ENCODE data around the gene RAB11FIP3.
A peak's percentile ranks its signal among the peaks of the same experiment; 100 is the strongest.

The RAB11FIP3 gene

GRCh38 chr16:389352-389751, 36.1 kb upstream of the RAB11FIP3 start:
- no peak overlapping the region for H3K4me3 ChIP-seq (ENCODE audit: low read depth, low read length)

GRCh38 chr16:391885-392335, 33.5 kb upstream of the RAB11FIP3 start:
- H3K4me3 ChIP-seq (ENCODE audit: low read depth, low read length): no peak overlapping the region

DNA sequence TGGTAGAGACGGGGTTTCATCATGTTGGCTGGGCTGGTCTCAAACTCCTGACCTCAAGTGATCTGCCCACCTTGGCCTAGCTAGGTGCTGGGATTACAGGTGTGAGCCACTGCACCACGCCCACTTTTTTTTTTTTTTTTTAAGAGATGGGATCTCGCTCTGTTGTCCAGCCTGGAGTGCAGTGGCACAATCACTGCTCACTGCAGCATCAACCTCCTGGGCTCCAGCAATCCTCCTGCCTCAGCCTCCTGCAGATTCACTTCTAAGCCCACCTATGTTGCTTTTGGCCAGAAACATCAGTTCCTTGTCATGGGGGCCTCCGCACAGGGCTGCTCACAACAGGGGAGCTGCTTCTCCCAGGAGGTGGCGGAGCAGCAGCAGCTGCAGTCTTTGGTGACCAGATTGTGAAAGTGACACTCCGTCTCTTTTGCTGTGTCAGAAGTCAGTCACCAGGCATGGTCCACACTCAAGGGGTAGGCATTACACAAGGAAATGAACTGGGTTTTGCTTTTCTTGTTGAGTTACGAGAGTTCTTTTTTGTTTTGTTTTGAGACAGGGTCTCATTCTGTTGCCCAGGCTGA, 32.9 kb upstream of the RAB11FIP3 start:
- H3K4me3 ChIP-seq (ENCODE audit: low read depth, low read length): no peak overlapping the region

DNA sequence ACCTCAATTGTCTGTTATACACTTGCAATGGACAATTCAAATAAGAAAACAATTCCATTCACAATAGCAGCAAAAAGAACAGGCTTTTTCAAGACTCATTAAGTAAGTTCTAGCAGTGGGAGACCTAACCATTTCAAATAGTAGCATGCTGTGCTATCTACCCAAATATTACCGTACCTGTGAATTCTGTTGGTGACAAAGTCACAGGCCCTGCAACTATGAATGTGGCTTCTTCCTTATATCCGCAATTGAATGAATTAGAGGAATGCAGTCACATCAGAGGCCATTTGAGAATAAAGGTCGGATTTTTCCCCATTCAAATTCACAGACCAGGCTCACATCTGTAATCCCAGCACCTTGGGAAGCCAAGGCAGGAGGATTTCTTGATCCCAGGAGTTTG, 29.2 kb upstream of the RAB11FIP3 start:
- peak overlapping the region; percentile 0 for H3K4me3 ChIP-seq (ENCODE audit: low read depth, low read length)

DNA sequence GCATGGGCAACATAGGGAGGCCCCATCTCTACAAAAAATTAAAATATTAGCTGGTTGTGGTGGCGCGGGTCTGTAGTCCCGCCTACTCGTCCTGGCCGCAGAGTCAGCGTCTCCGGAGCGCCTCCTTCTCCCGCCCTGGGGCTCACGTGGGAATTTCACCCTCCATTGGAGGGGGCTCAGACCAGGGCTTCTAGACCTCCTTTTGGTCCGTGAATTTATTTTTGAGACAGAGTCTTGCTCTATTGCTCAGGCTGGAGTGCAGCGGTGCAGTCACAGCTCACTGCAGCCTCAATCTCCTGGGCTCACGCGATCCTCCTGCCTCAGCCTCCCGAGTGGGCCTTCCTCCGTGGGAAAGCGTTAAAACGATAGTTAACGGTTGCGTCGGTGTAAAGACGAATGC, 28.8 kb upstream of the RAB11FIP3 start:
- peak overlapping the region; percentile 0 for H3K4me3 ChIP-seq (ENCODE audit: low read depth, low read length)

GRCh38 chr16:397135-397661, 28.3 kb upstream of the RAB11FIP3 start, which contains the start of gene NME4:
NME4 (plus strand) TSS chr16:397199; CDS start chr16:397223, 24 bp downstream.
- H3K4me3 ChIP-seq (ENCODE audit: low read depth, low read length): peak within 1 kb of the TSS; percentile 48

GRCh38 chr16:397736-398332, 27.6 kb upstream of the RAB11FIP3 start:
- H3K4me3 ChIP-seq (ENCODE audit: low read depth, low read length): no peak overlapping the region

GRCh38 chr16:398561-399339, 26.7 kb upstream of the RAB11FIP3 start:
- H3K4me3 ChIP-seq (ENCODE audit: low read depth, low read length): no peak overlapping the region

- H3K4me3 ChIP-seq (ENCODE audit: low read depth, low read length): no peak overlapping the region
Measured at GRCh38 chr16:399340-400019, 26.0 kb upstream of the RAB11FIP3 start.

DNA sequence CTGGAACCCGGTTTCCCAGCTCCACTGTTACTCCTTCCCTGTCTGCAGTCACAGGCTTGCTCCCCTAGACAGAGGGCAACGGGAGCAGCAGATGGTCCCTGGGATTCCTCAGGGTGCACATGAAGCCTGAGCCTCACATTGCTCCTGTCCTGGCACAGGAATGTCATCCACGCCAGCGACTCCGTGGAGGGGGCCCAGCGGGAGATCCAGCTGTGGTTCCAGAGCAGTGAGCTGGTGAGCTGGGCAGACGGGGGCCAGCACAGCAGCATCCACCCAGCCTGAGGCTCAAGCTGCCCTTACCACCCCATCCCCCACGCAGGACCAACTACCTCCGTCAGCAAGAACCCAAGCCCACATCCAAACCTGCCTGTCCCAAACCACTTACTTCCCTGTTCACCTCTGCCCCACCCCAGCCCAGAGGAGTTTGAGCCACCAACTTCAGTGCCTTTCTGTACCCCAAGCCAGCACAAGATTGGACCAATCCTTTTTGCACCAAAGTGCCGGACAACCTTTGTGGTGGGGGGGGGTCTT, 25.3 kb upstream of the RAB11FIP3 start:
- no peak overlapping the region for H3K4me3 ChIP-seq (ENCODE audit: low read depth, low read length)

DNA sequence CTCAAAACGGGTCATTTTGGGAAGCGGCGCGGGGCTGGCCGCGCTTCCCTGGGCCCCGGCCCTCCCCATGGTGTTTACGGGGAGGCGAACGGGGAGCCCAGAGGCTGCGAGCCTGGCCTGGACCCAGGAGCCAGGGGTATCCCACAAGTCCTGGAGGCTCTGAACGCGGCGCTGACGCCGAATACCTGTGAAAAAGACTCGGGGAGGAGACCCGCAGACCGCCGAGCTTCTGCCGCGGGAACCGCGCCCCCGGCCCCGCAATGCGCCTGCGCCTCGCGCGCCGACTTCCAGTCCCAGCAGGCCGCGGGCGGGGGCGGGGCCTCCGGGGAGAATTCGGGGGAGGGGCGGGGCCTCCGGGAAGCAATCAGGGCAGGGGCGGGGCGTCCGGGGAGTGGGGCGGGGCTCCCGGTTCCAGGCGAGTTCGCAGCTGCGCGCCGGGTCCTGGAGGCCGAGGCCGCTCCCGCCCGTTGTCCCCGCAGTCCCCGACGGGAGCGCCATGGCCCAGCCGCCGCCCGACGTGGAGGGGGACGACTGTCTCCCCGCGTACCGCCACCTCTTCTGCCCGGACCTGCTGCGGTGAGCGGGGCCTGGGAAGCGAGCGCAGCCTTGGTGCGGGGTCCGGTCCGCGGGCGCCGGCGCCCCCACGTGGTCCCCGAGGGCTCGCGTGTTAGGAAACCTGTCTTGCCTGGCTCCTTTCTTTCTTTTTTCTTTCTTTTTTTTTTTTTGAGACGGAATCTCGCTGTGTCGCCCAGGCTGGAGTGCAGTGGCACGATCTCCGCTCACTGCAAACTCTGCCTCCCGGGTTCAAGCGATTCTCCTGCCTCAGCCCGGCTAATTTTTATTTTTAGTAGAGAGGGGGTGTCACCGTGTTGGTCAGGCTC, 23.7 kb upstream of the RAB11FIP3 start, which contains the start of gene DECR2:
Gene DECR2, plus strand, starts transcription at position 418 of the 881 bp plus-strand sequence. Its CDS starts 79 bp downstream, at position 497.
- peak within 1 kb of the TSS; percentile 56 for H3K4me3 ChIP-seq (ENCODE audit: low read depth, low read length)

DNA sequence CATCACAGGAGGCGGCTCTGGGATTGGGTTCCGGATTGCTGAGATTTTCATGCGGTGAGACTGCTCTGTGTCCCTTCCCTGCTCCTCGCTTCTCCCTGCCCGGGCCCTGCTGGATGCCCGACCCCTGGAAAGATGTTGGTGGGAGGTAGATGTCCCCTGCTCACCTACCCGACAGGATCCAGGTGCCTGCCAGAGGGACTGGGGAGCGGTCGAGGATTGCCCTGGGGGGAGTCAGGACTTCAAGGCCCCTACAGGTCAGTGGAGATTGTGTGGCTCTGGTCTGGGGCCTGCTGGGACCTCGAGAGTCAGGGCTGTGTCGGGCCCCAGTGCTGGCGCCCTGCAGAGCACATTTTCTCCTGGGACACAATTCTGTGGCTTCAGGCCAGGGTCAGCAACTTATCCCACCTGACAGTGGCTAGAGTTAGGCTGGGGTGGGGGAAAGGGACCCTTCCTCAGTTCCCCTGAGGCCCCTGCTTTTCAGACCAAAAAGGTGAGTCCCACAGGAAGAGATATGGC, 20.4 kb upstream of the RAB11FIP3 start:
- no peak overlapping the region for H3K4me3 ChIP-seq (ENCODE audit: low read depth, low read length)

GRCh38 chr16:405548-406506, 19.6 kb upstream of the RAB11FIP3 start:
- H3K4me3 ChIP-seq (ENCODE audit: low read depth, low read length): no peak overlapping the region

- H3K4me3 ChIP-seq (ENCODE audit: low read depth, low read length): no peak overlapping the region
Measured at GRCh38 chr16:407253-407652, 18.2 kb upstream of the RAB11FIP3 start.

DNA sequence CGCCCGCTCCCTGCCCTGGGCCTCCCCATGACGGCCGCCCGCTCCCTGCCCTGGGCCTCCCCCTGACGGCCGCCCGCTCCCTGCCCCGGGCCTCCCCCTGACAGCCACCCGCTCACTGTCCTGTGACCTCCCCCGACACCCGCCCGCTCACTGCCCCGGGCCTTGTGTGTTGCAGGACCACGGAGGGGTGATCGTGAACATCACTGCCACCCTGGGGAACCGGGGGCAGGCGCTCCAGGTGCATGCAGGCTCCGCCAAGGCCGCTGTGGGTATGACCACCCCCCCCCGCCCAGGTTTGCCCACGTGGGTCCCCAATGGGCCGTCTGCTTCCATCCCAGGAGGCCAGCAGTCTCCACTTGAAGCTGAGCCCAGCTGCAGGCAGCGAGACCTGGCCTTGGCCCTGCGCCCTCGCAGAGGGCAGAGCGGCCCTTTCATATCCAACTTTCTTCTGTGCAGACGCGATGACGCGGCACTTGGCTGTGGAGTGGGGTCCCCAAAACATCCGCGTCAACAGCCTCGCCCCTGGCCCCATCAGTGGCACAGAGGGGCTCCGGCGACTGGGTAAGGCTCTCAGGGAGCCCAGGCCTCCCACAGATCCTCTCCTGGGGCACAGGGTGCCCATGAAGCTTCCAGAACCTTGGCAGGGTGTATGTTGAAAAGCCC, 14.8 kb upstream of the RAB11FIP3 start:
- H3K4me3 ChIP-seq (ENCODE audit: low read depth, low read length): no peak overlapping the region

GRCh38 chr16:411576-412265, 13.7 kb upstream of the RAB11FIP3 start:
- no peak overlapping the region for H3K4me3 ChIP-seq (ENCODE audit: low read depth, low read length)

GRCh38 chr16:414395-415169, 10.9 kb upstream of the RAB11FIP3 start:
- no peak overlapping the region for H3K4me3 ChIP-seq (ENCODE audit: low read depth, low read length)

All from iPS-11a (cell line).